HG02981 (cell line): ENCODE results near the gene CBLC.
"Not testable (repeated sequence)": the region's sequence is repeated elsewhere in the genome, so short reads cannot be mapped to it uniquely, and the experiment has no call there.

ENCODE experiments used
- ATAC-seq: cut with Tn5 transposase; IDR thresholded peaks from one replicate; pipeline ENCODE4 v1.9.1; 2021; ENCODE audit warnings: mild to moderate bottlenecking, moderate library complexity; ENCODE audit not compliant: unreplicated experiment

Gene CBLC

DNA sequence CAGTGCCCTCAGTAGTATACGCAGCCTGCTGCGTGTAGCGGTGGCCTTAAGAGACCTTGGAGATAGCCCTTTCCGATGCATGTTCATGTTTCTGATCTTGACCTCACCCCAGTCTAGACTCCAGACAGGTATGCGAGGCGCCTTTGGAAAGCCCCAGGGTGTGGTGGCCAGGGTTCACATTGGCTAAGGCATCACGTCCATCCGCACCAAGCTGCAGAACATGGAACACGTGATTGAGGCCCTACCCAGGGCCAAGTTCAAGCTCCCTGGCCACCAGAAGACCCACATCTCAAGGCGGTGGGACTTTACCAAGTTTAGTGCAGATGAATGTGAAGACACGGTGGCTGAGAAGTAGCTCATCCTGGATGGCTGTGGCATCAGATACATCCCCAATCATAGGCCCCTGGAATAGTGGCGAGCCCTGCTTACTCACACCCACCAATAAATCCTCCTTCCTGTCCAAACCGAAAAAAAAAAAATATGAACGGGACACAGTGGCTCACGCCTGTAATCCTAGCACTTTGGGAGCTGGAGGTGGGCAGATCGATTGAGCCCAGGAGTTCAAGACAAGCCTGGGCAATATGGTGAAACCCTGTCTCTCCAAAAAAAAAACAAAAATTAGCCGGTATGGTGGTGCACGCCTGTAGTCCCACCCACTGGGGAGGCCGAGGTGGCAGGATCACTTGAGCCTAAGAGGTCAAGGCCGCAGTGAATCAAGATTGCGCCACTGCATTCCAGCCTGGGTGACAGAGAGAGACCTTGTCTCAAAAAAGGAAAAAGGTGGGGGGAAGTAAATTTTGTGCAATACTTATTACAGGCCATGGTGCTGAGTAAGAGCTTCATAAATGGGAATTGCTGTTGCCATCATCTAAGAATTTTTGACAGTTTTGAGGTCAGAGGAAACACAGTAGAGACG, 12.4 kb upstream of the CBLC start:
- no peak for ATAC-seq

DNA sequence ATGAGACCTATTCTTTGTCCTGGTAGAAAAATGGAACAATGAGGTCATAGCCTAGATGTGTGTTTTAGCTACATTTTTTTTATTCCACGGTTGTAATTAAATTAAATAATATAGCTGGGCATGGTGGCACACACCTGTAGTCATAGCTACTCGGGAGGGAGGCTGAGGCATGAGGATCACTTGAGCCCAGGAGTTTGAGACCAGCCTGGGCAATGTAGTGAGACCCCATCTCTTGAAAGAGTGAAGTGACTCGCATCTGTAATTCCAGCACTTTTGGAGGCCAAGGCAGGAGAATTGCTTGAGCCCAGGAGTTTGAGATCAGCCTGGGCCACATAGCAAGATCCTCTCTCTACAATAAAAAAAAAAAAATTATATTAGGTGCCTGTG, 11.7 kb upstream of the CBLC start:
- ATAC-seq = no peak

DNA sequence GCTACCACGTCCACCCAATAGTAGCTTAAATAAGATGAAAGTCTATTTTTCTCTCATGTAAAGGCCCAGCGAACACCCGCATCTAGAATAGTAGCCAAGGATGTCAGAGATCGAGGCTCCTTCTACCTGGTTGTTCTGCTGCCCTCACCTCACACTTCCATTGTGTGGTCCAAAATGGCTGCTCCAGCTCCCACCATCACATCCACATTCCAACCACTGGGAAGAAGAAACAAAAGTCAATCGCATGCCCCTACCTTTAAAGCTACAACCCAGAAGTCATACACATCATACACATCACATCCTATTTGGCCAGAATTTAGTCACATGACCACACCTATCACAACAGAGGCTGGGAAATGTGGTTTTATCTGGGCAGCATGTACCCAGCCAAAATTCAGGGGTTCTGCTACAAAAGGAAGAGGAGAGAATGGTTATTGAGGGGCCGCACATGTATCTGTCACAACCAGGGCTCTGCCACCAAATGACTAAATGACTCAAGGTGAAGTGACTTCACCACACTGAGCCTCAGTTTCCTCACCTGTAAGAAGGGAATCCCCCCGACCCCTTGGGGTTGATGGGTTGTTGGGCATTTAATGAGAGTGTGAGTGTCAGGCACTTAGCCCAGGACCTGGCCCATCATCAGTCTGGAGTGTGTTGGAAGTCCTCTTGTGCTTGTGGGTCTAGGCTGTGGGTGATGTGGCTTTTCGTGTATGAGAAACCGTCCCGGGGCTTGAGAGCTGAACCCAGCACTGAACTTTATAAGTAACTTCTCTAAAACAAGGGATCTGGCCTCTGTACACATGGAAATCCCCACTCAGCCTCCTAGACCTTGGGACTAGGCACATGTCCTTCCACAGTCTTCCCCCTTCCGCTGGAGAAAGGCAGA, 10.2 kb upstream of the CBLC start:
- no peak for ATAC-seq

DNA sequence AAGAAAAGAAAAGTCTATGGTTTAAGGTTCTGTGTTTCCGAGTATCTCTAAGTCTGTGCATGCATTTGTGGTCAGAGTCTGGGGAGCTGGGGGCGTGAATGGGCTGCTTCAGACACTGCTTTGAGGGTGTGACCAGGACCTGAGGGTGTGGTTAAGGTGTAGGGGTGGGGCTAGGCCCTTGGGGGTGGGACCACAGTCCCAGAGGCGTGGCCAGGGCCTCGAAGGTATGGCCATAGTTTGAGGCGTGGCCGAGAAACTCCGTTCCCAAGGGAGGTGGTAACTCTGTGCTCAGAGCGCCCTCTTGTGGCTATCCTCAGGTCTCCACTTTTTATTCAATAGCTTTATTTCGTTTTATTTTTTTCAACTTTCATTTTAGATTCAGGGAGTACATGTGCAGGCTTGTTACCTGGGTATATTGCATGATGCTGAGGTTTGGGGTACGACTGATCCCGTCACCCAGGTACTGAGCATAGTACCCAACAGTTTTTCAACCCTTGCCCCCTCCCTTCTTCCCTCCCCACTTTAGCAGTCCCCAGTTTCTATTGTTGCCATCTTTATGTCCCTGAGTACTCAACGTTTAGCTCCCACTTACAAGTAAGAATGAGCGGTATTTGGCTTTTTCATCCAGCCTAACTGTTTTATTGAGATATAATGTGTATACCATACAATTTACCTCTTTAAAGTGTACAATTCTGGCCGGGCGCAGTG, 7.0 kb upstream of the CBLC start:
- peak; percentile 93 for ATAC-seq

DNA sequence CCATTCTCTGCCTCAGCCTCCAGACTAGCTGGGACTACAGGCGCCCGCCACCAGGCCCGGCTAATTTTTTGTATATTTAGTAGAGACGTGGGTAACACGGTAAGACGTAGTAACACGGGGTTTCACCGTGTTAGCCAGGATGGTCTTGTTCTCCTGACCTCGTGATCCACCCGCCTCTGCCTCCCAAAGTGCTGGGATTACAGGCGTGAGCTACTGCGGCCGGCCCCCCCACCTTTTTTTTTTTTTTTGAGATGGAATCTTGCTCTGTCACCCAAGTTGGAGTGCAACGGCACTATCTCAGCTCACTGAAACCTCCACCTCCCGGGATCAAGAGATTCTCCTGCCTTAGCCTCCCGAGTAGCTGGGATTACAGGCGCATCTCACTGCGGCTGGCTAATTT, 5.5 kb upstream of the CBLC start:
- not testable (repeated sequence) for ATAC-seq

DNA sequence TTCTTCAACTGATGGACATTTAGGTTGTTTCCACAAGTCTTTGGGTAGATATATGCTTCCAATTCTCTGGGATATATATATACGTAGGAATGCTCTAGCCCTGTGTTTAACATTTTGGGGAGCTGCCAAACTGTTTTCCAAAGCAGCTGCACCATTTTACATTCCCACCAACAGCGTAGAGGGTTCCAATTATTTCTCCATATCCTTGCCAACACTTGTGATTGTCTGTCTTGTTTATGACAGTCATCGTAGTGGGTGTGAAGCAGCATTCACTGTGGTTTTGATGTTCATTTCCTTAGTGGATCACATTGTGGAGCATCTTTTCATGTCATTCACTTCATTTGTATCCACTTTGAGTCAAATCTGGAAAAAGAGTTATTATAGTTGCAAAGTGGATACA, 4.7 kb upstream of the CBLC start:
- no peak for ATAC-seq

DNA sequence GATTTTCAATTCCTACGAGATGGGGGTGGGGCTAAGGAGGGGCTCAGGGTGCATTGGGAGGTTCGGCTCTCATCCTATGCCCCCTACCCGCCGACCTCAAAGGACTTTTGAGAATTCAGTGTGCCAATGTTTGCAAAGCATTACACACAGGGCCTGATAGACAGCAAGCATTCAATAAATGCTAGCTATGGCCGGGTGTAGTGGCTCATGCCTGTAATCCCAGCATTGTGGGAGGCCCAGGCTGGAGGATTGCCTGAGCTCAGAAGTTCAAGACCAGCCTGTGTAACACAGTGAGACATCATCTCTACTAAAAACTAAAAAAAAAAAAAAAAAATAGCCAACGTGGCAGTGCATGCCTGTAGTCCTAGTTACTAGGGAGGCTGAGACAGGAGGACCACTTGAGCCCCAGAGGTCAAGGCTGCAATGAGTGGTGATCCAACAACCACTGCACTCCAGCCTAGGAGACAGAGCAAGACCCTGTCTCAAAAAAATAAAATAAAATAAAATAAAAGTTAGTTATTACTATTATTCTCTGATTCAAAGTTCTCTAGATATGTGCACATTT, 1.9 kb upstream of the CBLC start:
- ATAC-seq = no peak

DNA sequence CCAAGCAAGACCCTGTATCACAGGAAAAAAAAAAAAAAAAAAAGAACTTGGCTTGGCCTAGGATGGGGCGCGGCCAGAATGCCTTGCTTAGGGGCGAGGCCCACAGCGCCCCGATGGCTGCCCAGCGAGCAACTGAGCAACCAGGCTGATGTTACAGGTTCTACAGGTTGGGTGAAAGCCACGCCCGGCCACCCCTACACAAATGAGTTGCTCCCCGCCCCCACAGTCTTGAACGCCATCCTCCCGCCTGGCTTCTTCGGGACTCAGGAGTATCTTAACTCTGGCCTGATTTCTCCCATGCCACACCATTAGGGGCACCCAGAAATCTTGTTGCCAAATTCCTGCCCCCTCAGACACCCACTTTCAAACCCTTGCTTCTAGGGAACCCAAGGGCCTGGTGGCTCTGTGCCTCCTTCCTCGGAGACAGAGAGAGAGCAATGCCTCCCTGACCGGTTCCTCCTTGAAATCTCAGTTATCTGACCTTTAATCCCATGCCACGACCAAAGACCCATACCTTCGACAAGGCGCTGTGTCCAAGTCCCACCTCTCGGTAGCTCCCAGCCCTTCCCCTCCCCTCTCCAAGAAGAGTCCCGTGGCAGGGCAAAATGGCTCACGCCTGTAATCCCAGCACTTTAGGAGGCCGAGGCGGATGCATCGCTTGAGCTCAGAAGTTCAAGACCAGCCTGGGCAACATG, 1.1 kb upstream of the CBLC start:
- no peak for ATAC-seq

DNA sequence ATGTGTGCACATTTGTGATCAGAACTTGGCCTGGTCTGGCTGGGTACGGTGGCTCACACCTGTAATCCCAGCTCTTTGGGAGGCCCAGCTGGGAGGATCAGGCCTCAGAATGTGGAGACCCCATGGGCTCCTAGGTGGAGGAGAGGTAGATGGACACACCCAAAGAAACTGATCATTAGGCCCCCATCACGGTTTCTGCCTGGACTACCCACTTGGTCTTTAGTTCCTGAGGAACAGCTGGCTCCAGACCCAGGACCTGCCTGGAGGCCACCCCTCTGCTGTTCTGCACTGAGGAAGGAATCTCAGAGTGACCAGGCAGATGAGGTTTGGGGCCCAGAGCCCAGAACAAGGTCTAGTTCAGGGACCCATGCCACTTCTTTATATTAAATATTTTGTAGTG, 1.5 kb downstream of the CBLC start:
- ATAC-seq = no peak

DNA sequence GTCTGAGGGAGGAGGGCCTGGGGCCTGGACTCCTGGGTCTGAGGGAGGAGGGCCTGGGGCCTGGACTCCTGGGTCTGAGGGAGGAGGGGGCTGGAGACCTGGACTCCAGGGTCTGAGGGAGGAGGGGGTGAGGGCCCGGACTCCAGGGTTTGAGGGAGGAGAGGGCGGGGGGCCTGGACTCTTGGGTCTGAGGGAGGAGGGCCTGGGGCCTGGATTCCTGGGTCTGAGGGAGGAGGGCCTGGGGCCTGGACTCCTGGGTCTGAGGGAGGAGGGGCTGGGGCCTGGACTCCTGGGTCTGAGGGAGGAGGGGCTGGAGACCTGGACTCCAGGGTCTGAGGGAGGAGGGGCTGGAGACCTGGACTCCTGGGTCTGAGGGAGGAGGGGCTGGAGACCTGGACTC, 4.0 kb downstream of the CBLC start:
- not testable (repeated sequence) for ATAC-seq

DNA sequence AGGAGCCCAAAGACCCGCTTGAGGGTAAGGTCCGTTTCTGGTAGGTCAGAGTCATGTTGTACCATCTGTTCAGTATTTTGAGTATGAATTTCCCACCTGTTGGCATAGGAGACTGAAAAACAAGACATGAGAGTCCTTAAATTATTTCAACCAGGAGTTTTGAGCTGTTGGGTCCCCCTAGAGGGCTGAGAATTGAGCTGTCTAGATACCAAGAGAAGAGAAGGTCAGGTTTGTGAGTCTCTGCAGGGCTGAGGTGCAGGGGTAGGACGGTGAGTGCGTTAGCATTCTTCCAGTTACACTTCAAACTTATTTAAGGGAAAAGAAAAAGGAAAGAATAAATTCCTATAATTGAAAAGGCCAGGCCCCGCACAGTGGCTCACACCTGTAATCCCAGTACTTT, 5.0 kb downstream of the CBLC start:
- ATAC-seq = no peak

DNA sequence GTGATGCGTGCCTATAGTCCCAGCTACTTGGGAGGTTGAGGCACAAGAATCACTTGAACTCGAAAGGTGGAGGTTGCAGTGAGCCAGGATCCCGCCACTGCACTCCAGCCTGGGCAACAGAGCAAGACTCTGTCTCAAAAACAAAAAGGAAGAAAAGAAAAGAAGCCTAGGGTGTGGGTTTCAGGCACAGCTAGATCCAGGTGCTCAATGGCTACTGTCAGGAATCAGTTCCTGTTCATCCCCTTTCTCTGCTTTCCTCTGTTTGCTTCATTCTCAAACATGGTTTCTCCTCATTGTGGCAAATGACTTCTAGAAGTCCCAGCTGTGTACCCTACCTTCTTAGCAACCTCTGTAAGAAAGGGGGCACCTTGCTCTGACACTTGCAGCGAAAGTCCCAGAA, 5.9 kb downstream of the CBLC start:
- ATAC-seq = no peak

DNA sequence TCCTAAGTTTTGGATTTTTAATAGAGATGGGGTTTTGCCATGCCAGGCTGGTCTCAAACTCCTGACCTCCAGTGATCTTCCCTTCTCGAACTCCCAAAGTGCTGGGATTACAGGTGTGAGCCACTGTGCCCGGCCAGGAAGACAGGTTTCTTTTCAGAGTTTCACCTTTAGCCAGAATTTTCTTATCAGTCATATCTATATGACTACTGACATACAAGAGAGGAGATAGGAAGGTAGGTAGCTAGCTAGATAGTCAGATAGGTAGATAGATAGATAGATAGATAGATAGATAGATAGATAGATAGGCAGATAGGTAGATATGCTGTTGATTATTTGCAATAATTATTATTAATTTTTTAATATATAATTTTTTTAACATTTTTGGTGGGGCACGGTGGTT, 7.6 kb downstream of the CBLC start:
- ATAC-seq = no peak

DNA sequence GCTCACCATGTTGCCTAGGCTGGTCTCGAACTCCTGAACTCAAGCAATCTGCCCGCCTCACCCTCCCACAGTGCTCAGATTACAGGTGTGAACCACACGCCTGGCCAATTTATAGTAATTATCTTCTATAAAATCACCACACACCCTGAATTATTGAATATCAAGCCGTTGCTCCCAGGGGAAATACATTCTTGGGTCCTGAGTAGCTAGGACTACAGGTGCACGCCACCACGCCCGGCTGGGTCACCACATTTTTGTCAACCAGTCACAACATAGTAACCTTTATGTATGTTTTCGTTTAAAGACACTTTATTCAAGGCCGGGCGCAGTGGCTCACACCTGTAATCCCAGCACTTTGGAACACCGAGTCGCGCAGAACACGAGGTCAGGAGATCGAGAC, 8.3 kb downstream of the CBLC start:
- no peak for ATAC-seq

DNA sequence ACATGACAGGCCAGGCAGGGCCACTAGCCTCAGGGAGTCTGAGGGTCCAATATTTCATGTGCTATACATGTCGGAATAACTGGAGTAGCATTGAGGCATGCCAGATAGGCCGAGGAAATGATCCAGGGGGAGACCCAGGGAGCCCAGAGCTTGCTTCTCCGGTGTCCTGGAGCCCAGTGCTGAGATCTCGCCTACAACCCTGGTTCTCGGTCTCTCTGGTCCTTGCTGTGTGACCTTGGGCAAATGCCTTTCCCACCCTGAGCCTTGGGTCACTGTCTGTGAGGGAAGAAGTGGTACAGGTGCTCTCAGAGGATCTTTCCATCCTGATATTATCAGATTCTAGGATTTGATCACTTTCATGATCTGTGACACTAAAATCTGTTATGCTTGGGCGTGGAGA, 11.3 kb downstream of the CBLC start:
- no peak for ATAC-seq

DNA sequence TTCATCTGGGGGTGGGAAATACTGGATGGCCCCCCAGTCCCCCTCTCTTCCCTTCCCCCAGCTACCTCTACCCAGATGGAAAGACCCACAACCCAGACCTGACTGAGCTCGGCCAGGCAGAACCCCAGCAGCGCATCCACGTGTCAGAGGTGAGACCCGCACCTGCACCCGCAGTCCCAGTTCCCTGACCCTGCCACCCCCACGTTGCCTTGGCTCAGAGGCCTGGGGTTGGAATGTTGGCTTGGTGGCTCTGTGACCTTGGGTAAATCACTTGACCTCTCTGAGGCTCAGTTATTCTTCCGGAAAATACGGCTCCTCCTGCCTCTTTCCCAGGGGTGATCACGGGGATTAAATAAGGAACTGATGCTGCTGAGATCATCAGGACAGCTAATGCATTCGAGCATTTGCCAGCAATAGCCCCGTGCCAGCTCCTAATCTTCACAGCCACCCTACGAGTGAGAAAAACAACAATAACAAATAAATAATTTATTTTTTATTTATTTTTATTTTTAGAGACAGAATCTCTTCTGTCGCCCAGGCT, 12.3 kb downstream of the CBLC start:
- no peak for ATAC-seq

DNA sequence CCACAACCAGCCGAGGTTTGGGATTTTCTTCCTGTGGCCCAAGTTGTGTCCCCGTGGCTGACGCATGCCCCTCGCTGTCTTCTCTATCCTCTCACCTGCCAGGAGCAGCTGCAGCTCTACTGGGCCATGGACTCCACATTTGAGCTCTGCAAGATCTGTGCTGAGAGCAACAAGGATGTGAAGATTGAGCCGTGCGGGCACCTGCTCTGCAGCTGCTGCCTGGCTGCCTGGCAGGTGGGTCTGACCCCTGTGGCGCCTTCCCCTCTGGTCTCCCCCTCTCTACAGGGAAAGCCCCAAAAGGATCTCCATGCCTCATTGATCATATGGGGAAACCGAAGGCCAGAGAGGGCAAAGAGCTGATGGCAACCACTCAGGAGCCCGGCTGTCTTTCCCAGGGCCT, 14.6 kb downstream of the CBLC start:
- ATAC-seq = no peak

DNA sequence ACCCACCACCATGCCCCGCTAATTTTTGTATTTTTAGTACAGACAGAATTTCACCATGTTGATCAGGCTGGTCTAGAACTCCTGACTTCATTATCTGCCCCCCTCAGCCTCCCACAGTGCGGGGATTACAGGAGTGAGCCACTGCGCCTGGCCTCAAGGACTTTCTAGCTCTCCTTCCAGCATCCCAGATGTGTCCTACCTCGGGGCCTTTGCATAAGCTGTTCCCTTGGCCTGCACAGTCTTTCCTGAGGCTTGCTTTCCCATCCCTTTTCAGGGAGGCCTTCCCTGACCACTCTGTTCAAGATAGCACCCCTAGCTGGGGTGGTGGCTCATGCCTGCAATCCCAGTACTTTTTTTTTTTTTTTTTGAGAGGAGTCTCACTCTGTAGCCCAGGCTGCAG, 16.9 kb downstream of the CBLC start:
- ATAC-seq = no peak

DNA sequence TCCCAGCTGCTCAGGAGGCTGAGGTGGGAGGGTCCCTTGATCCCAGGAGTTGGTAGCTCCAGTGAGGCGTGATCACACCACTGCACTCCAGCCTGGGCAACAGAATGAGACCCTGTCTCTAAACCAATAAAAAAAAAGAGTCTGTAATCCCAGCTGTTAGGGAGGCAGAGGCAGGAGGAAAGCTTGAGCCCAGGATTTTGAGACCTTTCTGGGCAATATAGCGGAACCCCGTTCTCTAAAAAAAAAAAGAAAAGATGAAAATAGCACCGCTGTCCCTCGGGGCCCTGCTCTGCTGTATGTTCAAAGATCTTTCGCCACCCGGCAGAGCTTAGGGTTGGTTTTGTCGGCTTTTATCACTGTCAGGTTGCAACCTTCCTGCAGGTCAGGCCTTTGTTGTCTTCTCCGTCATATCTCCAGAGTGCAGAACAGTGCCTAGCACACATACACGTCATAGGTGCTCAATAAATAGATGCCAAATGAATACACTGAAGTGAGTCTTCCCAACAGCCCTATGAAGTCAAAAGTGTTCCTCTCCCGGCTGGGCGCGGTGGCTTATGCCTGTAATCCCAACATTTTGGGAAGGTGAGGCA, 17.8 kb downstream of the CBLC start:
- ATAC-seq = no peak

DNA sequence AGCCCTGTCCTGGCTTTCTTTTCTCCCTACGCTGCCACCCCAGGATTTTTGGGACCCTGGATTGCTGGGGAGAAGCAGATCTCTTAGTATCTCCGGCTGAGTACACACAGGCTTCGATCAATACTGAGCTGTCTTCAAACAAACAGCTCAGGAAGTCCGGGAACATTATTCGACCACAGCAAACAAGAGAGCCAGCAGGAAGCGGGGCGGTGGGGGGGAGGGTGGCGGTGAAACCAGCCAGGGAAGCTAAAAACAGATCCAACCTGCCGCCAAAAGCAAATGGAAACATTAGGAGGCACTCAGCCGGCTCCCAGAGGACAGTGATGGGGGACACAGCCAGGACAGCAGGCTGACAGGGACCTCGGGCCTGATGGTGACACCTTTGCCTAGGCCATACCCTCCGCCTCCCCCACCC, 19.0 kb downstream of the CBLC start:
- ATAC-seq = no peak
